Subcutaneous adipose tissue (tissue), 4 donors: ENCODE measurements around the gene OPA3. TPM values are rescaled to one million over a fixed set of nuclear protein-coding genes. Genes with fewer than 3 reads are reported as not detected.

Source experiments
- total RNA-seq, 4 donors: library from RNA; depleted of rRNA; stranded (reverse); fragments of >200 nt; gene quantifications; one replicate each; pipeline ENCODE4 v1.1.0, GENCODE V29; 2016
- TF ChIP-seq, protein P1 (sequence below): fragments of 450-650 bp; IDR thresholded peaks from one replicate; pipeline ENCODE4 v1.5.1; 2016; ENCODE audit warnings: low read depth, mild to moderate bottlenecking, control low read depth, antibody characterized with exemption, moderate library complexity

The OPA3 gene
- total RNA-seq, 4 donors from 2014 or later: 2.7 to 11.6 (median 6.4) TPM

GRCh38 chr19:45508861-45509691 is 75.5 kb downstream of the OPA3 start:
- TF ChIP-seq, protein P1, sequence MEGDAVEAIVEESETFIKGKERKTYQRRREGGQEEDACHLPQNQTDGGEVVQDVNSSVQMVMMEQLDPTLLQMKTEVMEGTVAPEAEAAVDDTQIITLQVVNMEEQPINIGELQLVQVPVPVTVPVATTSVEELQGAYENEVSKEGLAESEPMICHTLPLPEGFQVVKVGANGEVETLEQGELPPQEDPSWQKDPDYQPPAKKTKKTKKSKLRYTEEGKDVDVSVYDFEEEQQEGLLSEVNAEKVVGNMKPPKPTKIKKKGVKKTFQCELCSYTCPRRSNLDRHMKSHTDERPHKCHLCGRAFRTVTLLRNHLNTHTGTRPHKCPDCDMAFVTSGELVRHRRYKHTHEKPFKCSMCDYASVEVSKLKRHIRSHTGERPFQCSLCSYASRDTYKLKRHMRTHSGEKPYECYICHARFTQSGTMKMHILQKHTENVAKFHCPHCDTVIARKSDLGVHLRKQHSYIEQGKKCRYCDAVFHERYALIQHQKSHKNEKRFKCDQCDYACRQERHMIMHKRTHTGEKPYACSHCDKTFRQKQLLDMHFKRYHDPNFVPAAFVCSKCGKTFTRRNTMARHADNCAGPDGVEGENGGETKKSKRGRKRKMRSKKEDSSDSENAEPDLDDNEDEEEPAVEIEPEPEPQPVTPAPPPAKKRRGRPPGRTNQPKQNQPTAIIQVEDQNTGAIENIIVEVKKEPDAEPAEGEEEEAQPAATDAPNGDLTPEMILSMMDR: no peak

DNA sequence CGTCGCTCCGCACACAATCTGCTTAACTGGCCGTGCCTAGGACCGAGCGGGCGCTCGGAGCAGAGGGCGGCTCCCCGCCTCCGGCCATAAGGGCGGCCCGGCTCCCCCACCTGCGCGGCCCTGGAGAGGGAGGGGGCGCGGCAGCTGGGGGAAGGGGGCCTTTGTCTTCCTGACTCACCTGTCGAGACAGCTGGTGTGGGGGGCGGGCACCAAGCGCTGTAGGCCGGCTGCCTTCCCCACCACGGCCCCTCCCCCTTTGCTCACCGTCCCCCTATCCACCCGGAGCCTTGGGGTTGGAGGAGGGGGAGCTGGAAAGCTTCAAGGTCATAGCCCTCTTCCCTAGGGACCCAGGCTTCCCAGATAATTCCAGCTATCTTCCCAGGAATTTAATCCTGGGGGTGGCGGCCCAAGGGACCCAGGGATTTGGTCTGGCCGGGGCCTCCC is 76.2 kb downstream of the OPA3 start:
- TF ChIP-seq, protein P1: no peak

- TF ChIP-seq, protein P1: no peak
Measured at GRCh38 chr19:45507872-45508416, 76.7 kb downstream of the OPA3 start.

DNA sequence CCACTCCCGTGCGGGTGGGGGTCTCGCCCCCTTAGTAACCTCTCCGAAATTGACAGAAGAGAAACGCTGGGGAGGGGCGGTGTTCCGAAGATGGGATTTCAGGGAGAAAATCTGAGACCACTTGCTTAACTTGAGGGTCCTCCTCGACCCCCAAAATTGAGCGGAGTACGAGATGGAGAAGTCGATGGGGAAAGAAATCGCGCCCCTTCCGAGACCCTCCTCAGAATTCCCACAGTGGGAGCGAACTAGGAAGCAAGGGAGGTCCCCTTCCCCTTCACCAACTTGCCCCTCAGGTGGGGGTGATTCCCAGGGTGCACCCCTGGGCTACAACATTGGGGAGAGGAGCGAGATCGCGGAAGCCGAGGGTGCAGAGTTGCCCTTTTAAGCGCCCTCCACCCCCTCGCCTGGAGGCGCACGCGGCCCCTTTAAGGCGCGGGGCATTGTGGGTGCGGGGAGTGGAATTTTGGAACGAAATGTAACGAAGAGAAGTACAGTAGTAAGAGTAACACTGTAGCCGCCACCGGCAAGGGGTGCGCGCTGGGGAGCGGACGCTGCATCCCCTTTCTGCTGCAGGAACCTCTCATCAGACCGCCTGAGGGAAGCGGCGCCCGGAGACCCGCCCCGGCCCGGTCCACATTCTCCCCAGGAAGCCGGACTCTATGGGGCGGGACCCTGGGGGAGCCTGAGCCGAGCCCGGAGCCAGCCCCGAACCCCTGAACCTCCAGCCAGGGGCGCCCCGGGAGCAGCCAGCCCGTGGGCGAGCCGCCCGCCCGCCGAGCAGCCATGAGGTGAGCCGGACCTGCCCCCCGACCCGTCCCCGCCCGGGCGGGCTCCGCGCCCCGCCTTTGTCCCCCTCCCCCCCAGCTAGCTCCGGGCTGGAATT is 77.4 kb downstream of the OPA3 start, which contains the start of gene VASP:
TSS of gene VASP (plus strand) at position 491 of the 883 bp plus-strand sequence. CDS start at position 784, 293 bp downstream.
- TF ChIP-seq, protein P1: no peak

- TF ChIP-seq, protein P1: no peak
Measured at GRCh38 chr19:45506246-45506988, 78.2 kb downstream of the OPA3 start.

- TF ChIP-seq, protein P1: no peak
Measured at GRCh38 chr19:45505996-45506245, 78.7 kb downstream of the OPA3 start.
